ENCODE results near the gene MAPKBP1.
A peak's percentile ranks its signal among the peaks of the same experiment; 100 is the strongest.
"Not testable (repeated sequence)": the region's sequence is repeated elsewhere in the genome, so short reads cannot be mapped to it uniquely, and the experiment has no call there.

Gene MAPKBP1, protein sequence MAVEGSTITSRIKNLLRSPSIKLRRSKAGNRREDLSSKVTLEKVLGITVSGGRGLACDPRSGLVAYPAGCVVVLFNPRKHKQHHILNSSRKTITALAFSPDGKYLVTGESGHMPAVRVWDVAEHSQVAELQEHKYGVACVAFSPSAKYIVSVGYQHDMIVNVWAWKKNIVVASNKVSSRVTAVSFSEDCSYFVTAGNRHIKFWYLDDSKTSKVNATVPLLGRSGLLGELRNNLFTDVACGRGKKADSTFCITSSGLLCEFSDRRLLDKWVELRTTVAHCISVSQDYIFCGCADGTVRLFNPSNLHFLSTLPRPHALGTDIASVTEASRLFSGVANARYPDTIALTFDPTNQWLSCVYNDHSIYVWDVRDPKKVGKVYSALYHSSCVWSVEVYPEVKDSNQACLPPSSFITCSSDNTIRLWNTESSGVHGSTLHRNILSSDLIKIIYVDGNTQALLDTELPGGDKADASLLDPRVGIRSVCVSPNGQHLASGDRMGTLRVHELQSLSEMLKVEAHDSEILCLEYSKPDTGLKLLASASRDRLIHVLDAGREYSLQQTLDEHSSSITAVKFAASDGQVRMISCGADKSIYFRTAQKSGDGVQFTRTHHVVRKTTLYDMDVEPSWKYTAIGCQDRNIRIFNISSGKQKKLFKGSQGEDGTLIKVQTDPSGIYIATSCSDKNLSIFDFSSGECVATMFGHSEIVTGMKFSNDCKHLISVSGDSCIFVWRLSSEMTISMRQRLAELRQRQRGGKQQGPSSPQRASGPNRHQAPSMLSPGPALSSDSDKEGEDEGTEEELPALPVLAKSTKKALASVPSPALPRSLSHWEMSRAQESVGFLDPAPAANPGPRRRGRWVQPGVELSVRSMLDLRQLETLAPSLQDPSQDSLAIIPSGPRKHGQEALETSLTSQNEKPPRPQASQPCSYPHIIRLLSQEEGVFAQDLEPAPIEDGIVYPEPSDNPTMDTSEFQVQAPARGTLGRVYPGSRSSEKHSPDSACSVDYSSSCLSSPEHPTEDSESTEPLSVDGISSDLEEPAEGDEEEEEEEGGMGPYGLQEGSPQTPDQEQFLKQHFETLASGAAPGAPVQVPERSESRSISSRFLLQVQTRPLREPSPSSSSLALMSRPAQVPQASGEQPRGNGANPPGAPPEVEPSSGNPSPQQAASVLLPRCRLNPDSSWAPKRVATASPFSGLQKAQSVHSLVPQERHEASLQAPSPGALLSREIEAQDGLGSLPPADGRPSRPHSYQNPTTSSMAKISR (N-terminal part only)

DNA sequence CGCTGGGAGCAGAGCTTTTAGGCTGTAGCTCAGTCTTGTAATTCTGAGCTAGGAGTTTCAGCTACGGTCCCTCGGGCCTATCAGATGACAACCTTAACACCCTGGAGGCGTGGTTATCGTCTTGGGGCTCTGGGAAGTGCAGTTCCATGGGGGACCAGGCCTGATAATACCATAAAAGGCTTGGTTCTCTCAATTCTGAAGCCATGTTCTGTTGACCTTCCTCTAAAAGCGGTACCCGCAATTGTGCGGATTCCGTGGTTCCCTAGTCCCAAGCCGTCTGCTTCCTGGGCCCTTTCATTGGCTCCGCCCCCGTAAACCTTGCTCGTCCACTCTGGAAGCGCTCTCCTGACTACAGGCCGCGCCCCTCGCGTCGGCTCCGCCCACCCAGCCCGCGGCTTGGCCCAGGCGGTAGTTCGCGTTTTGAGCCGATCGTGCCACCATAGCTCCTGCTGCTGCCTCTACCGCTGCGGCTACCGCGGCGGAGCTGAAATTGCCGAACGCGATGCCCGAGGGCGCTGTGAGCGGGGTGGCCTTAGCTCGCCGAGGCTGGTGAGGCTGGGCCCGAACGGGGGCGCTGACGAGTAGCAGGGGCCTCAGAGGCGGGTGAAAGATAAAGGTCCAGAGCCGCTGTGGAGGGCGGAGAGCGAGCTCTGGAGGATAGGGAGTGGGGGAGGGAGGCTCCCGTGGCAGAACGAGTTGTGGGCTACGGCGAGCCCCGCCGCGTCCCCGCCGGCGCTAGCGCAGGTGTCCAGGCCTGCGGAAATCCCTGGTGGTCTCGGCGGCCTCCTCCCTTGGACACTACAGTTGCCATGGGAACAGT lies at the start of gene MAPKBP1:
MAPKBP1 (plus strand) TSS at position 423 of the 820 bp plus-strand sequence. CDS start 792 bp downstream, outside the sequence.
- no peak for TF ChIP-seq ZNF274 (IDR thresholded peaks at IDR 0.05; ENCODE audit: low read depth, low read length)

DNA sequence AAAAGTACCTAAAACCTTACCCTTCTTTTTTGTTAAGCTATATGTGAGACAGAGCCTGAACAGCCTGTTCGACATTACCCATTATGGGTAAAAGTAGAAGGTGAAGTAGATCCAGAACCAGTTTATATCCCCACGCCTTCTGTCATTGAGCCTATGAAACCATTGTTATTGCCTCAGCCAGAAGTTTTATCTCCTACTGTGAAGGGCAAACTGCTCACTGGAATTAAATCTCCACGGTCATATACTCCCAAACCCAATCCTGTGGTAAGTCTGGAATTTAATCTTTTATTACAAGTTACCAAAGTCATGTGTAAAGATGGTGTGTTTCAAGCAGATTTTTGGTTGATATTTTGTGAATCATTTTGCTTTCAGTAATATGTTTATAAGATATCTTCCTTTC lies 47.1 kb upstream of the MAPKBP1 start:
- no peak for TF ChIP-seq ZNF274 (IDR thresholded peaks at IDR 0.05; ENCODE audit: low read depth, low read length)
- no peak overlapping the region for H3K4me3 ChIP-seq (ENCODE audit: low read length)

More for the DNA sequence above, at the start of gene MAPKBP1:
- peak within 1 kb of the TSS; percentile 72 for H3K4me3 ChIP-seq (ENCODE audit: low read length)

DNA sequence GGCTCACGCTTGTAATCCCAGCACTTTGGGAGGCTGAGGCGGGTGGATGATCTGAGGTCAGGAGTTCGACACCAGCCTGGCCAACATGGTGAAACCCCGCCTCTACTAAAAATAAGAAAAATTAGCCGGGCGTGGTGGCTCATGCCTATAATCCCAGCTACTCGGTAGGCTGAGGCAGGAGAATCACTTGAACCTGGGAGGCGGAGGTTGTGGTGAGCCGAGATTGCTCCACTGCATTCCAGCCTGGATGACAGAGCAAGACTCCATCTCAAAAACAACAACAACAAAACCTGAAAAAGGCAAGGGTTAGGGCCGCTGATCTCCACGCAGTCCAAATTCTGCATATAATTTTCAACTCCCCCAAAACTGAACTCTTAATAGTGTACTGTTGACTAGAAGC lies 46.2 kb upstream of the MAPKBP1 start:
- not testable (repeated sequence) for H3K4me3 ChIP-seq (ENCODE audit: low read length)

DNA sequence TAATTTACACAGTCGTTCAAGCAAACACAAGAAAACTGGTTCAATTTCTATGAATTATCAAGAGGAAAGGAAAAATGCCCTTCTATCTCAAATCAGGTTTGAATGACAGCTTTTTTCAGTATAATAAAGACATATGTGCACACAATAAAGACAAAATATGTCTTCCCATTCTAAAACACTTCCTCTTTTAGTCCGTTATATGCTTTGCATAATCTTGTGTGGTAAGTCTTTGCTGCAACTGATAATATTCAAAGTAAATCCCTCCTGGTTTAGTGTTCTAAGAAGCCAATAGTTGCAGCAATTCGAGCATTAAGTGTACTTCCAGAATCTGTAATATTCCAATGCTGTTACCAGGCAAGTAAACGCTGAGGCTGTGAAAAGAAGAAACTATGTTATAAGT lies 43.7 kb upstream of the MAPKBP1 start:
- no peak for TF ChIP-seq ZNF274 (IDR thresholded peaks at IDR 0.05; ENCODE audit: low read depth, low read length)
- no peak overlapping the region for H3K4me3 ChIP-seq (ENCODE audit: low read length)

DNA sequence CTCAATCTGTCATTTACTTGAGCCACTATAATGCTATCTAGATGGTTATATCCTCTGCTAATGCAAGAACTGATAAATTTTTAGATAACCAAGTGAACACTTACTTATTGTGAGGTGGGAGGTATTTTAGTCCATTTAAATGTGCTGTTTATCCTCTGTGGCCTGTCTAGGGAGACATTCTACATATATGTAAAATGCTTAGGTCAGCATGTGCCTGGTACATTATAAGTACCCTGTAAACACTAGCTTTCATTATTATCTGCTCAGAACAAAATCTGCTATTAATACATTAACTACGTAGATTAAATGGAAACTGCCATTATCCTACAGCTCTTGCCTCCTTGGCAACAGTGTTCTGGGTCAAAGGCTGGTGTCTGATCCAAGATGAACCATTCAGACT lies 41.8 kb upstream of the MAPKBP1 start:
- no peak for TF ChIP-seq ZNF274 (IDR thresholded peaks at IDR 0.05; ENCODE audit: low read depth, low read length)
- H3K4me3 ChIP-seq (ENCODE audit: low read length) = no peak overlapping the region

DNA sequence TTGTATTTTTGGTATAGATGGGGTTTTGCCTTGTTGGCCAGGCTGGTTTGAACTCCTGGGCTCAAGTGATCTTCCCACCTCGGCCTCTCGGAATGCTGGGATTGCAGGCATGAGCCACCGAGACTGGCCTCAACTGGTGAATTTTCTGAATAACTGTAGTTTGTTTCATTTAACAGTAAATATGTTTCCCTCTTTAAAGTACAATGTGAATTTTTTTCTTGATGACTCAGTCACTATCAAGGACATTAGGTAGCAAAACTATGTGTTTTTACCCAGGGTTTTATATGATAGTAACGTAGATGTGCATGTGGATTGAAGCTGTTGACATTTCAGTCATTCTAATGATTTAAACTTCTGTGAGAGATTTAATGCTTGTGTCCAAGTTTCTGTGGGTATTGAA lies 40.2 kb upstream of the MAPKBP1 start:
- no peak for TF ChIP-seq ZNF274 (IDR thresholded peaks at IDR 0.05; ENCODE audit: low read depth, low read length)
- H3K4me3 ChIP-seq (ENCODE audit: low read length) = no peak overlapping the region

DNA sequence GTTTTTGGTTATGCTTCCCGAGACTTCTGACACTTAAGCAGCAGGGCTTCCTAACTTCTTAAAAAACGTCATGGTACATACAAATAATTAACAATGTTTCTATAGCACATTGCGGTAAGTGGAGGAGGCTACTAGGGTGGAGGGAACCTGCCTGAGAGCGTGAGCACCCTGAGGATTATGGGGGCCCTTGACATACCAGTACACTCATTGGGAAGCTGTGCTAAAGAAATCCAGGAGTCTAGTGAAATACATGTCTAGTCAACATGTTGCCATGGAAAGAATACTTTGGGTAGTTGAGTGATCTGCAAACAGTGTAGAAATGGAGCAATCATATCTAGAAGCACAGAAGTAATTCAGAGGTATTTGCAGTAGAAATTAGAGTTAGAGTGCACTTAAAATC lies 39.2 kb upstream of the MAPKBP1 start:
- no peak for TF ChIP-seq ZNF274 (IDR thresholded peaks at IDR 0.05; ENCODE audit: low read depth, low read length)
- H3K4me3 ChIP-seq (ENCODE audit: low read length) = no peak overlapping the region

DNA sequence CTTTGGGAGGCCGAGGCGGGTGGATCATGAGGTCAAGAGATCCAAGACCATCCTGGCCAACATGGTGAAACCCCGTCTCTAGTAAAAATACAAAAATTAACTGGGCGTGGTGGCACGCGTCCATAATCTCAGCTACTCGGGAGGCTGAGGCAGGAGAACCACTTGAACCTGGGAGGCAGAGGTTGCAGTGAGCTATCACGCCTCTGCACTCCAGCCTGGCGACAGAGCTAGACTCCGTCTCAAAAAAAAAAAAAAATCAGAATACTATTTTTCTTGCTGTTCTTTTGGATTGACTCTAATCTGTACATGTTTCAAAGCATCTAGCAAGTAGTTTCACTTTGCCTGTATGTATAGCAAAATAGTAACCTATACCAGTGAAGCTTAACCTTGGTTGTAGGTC lies 38.8 kb upstream of the MAPKBP1 start:
- not testable (repeated sequence) for H3K4me3 ChIP-seq (ENCODE audit: low read length)

DNA sequence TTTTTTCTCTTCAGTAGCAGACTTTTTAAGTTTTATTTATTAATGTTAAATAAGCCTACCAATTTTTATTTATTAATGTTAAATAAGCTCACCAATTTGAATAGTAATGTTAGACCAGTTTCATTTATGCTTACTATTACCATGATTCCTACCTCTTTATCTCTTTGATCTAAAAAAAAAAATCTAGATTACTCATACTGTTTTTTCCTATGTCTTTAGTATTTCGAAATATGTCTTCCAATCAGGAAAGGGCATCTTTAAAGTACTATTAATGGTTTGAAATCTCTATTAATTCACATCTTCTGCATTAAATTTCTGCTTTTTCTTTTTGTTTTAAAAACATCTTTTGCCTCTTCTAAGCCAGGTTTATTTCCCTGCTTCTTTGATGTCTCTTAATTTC lies 27.5 kb upstream of the MAPKBP1 start:
- no peak for TF ChIP-seq ZNF274 (IDR thresholded peaks at IDR 0.05; ENCODE audit: low read depth, low read length)
- no peak overlapping the region for H3K4me3 ChIP-seq (ENCODE audit: low read length)

DNA sequence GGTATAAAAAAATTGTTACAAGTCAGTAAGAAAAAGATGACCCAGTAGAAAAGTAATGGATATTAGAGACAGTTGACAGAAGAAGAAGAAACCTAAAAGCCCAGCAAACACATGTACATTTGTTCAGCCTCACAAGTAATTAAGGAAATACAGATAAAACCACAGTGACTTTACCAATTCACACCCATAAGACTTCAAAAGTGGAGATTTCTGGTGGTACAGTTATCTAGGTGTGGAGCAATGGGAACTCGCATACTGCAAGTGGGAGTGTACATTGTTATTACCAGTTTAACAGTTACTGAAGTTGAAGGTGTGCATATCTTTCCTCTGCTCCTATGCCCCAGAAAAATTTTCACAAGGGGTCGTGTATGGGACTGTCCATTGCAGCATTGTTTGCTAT lies 18.1 kb upstream of the MAPKBP1 start:
- no peak overlapping the region for H3K4me3 ChIP-seq (ENCODE audit: low read length)
- no peak for TF ChIP-seq ZNF274 (IDR thresholded peaks at IDR 0.05; ENCODE audit: low read depth, low read length)

DNA sequence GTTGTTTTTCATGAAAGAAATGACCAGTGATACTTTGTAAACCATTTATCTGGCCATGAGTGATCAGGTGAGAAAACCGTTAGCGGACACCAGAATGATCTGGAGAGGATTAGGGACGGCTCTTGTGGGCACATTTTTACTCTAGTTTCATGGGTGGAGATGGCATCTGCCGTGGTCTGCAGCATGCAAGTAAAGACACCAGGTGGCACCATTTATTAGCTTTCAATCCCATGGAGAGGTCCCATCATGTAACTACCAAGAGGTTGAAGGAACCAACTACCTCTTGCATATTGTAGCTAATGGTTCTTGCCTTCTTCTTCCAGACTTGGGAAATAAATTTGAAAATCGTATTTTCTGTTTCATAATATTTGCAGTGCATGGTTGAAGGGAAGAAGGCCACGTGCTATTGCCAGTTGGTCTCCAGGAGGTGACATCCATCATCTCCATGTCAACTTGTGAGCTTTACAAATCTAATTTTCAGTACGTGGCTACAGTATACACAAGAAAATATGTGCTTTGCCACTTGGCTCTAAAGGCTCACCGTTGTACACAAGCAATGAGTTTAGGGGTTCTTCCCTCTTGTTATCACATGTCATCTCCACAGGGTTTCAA lies 1.5 kb upstream of the MAPKBP1 start:
- peak overlapping the region; percentile 72; the same call in 1 of the 2 replicates for H3K4me3 ChIP-seq (ENCODE audit: low read length)

DNA sequence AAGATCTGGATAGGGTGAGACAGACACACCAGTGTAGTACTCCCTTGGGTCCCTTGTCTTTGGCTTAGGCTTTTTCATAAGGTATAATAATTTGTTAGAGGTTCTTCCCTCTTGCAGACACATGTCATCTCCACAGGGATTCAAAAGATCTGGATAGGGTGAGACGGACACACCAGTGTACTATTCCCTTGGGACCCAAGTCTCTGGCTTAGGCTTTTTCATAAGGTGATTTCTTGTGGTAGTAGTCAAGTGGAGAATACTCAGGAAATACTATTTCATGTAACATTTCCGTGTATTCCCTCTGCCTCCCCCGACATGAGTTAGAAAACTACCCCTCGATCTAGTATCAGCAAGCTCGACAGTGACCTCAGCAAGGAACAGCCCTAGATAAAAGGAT lies 954 bp upstream of the MAPKBP1 start:
- peak overlapping the region; percentile 72 for H3K4me3 ChIP-seq (ENCODE audit: low read length)
- no peak for TF ChIP-seq ZNF274 (IDR thresholded peaks at IDR 0.05; ENCODE audit: low read depth, low read length)

More for the DNA sequence above, 1.5 kb upstream of the MAPKBP1 start:
- TF ChIP-seq ZNF274 (IDR thresholded peaks at IDR 0.05; ENCODE audit: low read depth, low read length) = no peak

DNA sequence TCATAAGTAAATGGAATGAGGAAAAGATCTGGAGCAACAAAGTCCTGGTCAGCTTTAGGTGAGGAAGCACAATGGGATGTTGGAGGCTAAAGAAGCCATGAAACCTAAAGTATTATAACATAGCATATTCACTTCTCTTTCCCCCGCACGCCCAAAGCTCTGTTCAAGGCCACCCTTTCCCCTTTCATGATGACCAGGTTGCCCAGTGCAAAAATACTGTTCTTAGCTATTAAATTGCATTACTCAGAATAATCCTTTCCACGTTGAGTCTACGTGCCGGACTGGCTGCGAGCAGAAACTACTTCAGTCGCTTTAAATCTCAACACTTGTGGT lies 589 bp upstream of the MAPKBP1 start:
- H3K4me3 ChIP-seq (ENCODE audit: low read length) = peak overlapping the region; percentile 72
- no peak for TF ChIP-seq ZNF274 (IDR thresholded peaks at IDR 0.05; ENCODE audit: low read depth, low read length)
